Suprapubic skin (tissue), 4 donors: ENCODE results near the gene PRDX2. TPM values are rescaled to one million over a fixed set of nuclear protein-coding genes. Genes with fewer than 3 reads are reported as not detected.
"Not testable (repeated sequence)": the region's sequence is repeated elsewhere in the genome, so short reads cannot be mapped to it uniquely, and the experiment has no call there.

Experiments used
- DNase-seq, 2 donors: peaks; one replicate each; pipeline ENCODE4 v3.0.0-alpha.2; 2019; ENCODE audit warnings: low spot score in 2 of 2
- H3K27ac ChIP-seq: fragments of 200-600 bp; sonication (generic); one replicate; pipeline ENCODE4 v1.5.1; 2019
- H3K27me3 ChIP-seq: fragments of 200-600 bp; sonication (generic); one replicate; pipeline ENCODE4 v1.5.1; 2019
- H3K36me3 ChIP-seq: fragments of 200-600 bp; sonication (generic); one replicate; pipeline ENCODE4 v1.5.1; 2019
- H3K4me1 ChIP-seq: fragments of 200-600 bp; sonication (generic); one replicate; pipeline ENCODE4 v1.5.1; 2019
- H3K4me3 ChIP-seq: fragments of 200-600 bp; sonication (generic); one replicate; pipeline ENCODE4 v1.5.1; 2019; ENCODE audit warnings: mild to moderate bottlenecking
- H3K9me3 ChIP-seq: fragments of 200-600 bp; sonication (generic); one replicate; pipeline ENCODE4 v1.5.1; 2019
- CTCF ChIP-seq, 2 donors: fragments of 200-600 bp in 1 of 2; fragments of 450-650 bp in 1 of 2; sonication (generic) in 1 of 2; IDR thresholded peaks; one replicate each; pipeline ENCODE4 v1.5.1; 2016 to 2019; ENCODE audit warnings: antibody characterized with exemption in 2 of 2, mild to moderate bottlenecking in 1 of 2, moderate library complexity in 1 of 2
- EP300 ChIP-seq: sonication (generic); formaldehyde crosslinking; IDR thresholded peaks from one replicate; pipeline ENCODE4 v1.6.1; 2017; ENCODE audit warnings: antibody characterized with exemption
- POLR2A ChIP-seq, 2 donors: fragments of 450-650 bp; IDR thresholded peaks; one replicate each; pipeline ENCODE4 v1.6.1; 2017; ENCODE audit warnings: antibody characterized with exemption in 2 of 2, mild to moderate bottlenecking in 2 of 2, moderate library complexity in 2 of 2
- POLR2AphosphoS5 ChIP-seq, 3 donors: sonication (generic); formaldehyde crosslinking; IDR thresholded peaks; one replicate each; pipeline ENCODE4 v1.6.1; 2017; ENCODE audit warnings: antibody characterized with exemption in 3 of 3
- WGBS: methylation state at CpG from one replicate; pipeline ENCODE4 v1.1.5; 2018; 5-methylcytosine and 5-hydroxymethylcytosine counted together
- total RNA-seq, 4 donors: library from RNA; depleted of rRNA; stranded (reverse); fragments of >200 nt; gene quantifications; one replicate each; pipeline ENCODE4 v1.1.0, GENCODE V29; 2016

Gene PRDX2
- total RNA-seq, 4 donors from 2014 or later: 270 to 579 (median 540) TPM

GRCh38 chr19:12833738-12834565 is 32.4 kb upstream of the PRDX2 start:
- peaks cover 96% of the 10 kb centered on the region for H3K27me3 ChIP-seq
- DNase-seq: no peak
- H3K4me1 ChIP-seq: peaks cover 31% of the 10 kb centered on the region
- H3K27ac ChIP-seq: no peak overlapping the region
- TF ChIP-seq EP300: no peak
- TF ChIP-seq POLR2AphosphoS5 (IDR thresholded peaks at IDR 0.05): no peak
- TF ChIP-seq POLR2A (IDR thresholded peaks at IDR 0.05): no peak
- no peak for TF ChIP-seq CTCF (IDR thresholded peaks at IDR 0.05)
- peak overlapping the region; percentile 50 for H3K4me3 ChIP-seq
- H3K36me3 ChIP-seq: no peaks in the 10 kb centered on the region
- WGBS: under 1% methylated on average over 18 of the region's 87 CpGs
- H3K9me3 ChIP-seq: no peaks in the 10 kb centered on the region

GRCh38 chr19:12833418-12833737 is 31.8 kb upstream of the PRDX2 start:
- H3K36me3 ChIP-seq: no peaks in the 10 kb centered on the region
- H3K27me3 ChIP-seq: peaks cover 93% of the 10 kb centered on the region
- H3K4me1 ChIP-seq: peaks cover 27% of the 10 kb centered on the region
- H3K27ac ChIP-seq: no peak overlapping the region
- no peak for DNase-seq
- no peaks in the 10 kb centered on the region for H3K9me3 ChIP-seq
- TF ChIP-seq POLR2AphosphoS5 (IDR thresholded peaks at IDR 0.05): no peak
- no peak for TF ChIP-seq CTCF (IDR thresholded peaks at IDR 0.05)
- TF ChIP-seq POLR2A (IDR thresholded peaks at IDR 0.05): no peak
- no peak for TF ChIP-seq EP300
- 8% methylated on average over 2 of the region's 5 CpGs for WGBS
- H3K4me3 ChIP-seq: peak overlapping the region; percentile 50

GRCh38 chr19:12828494-12828893 is 26.9 kb upstream of the PRDX2 start:
- DNase-seq: no peak
- Histone ChIP-seq H3K4me1 (peaks cover 25% of the 10 kb centered on the region), H3K4me3 (no peak overlapping the region), H3K27ac (no peak overlapping the region), H3K27me3 (peaks cover 89% of the 10 kb centered on the region), H3K9me3 (no peaks in the 10 kb centered on the region), H3K36me3 (no peaks in the 10 kb centered on the region)
- 3% methylated on average over 23 of the region's 23 CpGs for WGBS
- TF ChIP-seq POLR2A (IDR thresholded peaks at IDR 0.05): no peak

- H3K4me3 ChIP-seq: no peak overlapping the region
- 8% methylated on average over 42 of the region's 46 CpGs for WGBS
- peaks cover 65% of the 10 kb centered on the region for H3K27me3 ChIP-seq
- DNase-seq: no peak
- H3K27ac ChIP-seq: no peak overlapping the region
- H3K4me1 ChIP-seq: peaks cover 14% of the 10 kb centered on the region
- H3K36me3 ChIP-seq: no peaks in the 10 kb centered on the region
- H3K9me3 ChIP-seq: no peaks in the 10 kb centered on the region
- TF ChIP-seq POLR2AphosphoS5 (IDR thresholded peaks at IDR 0.05) (no peak), CTCF (IDR thresholded peaks at IDR 0.05) (peak in 1 of 2 donors; percentile 36)
Observed at GRCh38 chr19:12825254-12826131, 23.9 kb upstream of the PRDX2 start.

- TF ChIP-seq CTCF (IDR thresholded peaks at IDR 0.05): no peak
- TF ChIP-seq POLR2A (IDR thresholded peaks at IDR 0.05): no peak
- no peak for TF ChIP-seq POLR2AphosphoS5 (IDR thresholded peaks at IDR 0.05)
- no peak for TF ChIP-seq EP300
- Histone ChIP-seq H3K27ac (no peak overlapping the region), H3K27me3 (peaks cover 32% of the 10 kb centered on the region), H3K4me1 (peaks cover 8% of the 10 kb centered on the region), H3K9me3 (no peaks in the 10 kb centered on the region), H3K4me3 (no peak overlapping the region), H3K36me3 (no peaks in the 10 kb centered on the region)
- 95% methylated on average over 2 of the region's 2 CpGs for WGBS
- no peak for DNase-seq
Observed at GRCh38 chr19:12821761-12822160, 20.2 kb upstream of the PRDX2 start.

- H3K4me1 ChIP-seq, H3K27me3 ChIP-seq, DNase-seq, H3K27ac ChIP-seq, H3K4me3 ChIP-seq, H3K9me3 ChIP-seq: not testable (repeated sequence)
- WGBS: 94% methylated on average over 11 of the region's 11 CpGs
- H3K36me3 ChIP-seq: peaks cover 16% of the 10 kb centered on the region
Observed at GRCh38 chr19:12817810-12818209, 16.2 kb upstream of the PRDX2 start.

- not testable (repeated sequence) for H3K9me3 ChIP-seq, DNase-seq, H3K27ac ChIP-seq, H3K4me1 ChIP-seq, H3K27me3 ChIP-seq, H3K4me3 ChIP-seq
- peaks cover 16% of the 10 kb centered on the region for H3K36me3 ChIP-seq
- WGBS: 91% methylated on average over 6 of the region's 6 CpGs
Observed at GRCh38 chr19:12817188-12817587, 15.6 kb upstream of the PRDX2 start.
